H9 (cell line): ENCODE data around the gene COX7B2. TPM values are rescaled to one million over a fixed set of nuclear protein-coding genes. Genes with fewer than 3 reads are reported as not detected.

ENCODE experiments used
- DNase-seq: peaks from one replicate; pipeline ENCODE4 v3.0.0-alpha.2; 2017
- H2AFZ ChIP-seq: one replicate; pipeline ENCODE4 v1.6.1; 2013; ENCODE audit warnings: mild to moderate bottlenecking, low read length, control low read depth, moderate library complexity
- H2AK5ac ChIP-seq: 2 replicates; pipeline ENCODE4 v1.6.1; 2013; ENCODE audit warnings: low read length, control low read depth, mixed read lengths; ENCODE audit not compliant: insufficient read length
- H2BK120ac ChIP-seq: one replicate; pipeline ENCODE4 v1.6.1; 2013; ENCODE audit warnings: low read depth, mild to moderate bottlenecking, low read length, control low read depth, inconsistent platforms; ENCODE audit not compliant: poor library complexity, severe bottlenecking
- H2BK12ac ChIP-seq: 2 replicates; pipeline ENCODE4 v1.6.1; 2013; ENCODE audit warnings: low read length, control low read depth, mixed read lengths, low read depth; ENCODE audit not compliant: insufficient read length
- H2BK15ac ChIP-seq: 2 replicates; pipeline ENCODE4 v1.6.1; 2013; ENCODE audit warnings: low read depth, low read length, control low read depth
- H2BK20ac ChIP-seq: one replicate; pipeline ENCODE4 v1.6.1; 2013; ENCODE audit warnings: low read depth, mild to moderate bottlenecking, low read length, control low read depth, inconsistent platforms; ENCODE audit not compliant: poor library complexity, severe bottlenecking
- H2BK5ac ChIP-seq: 2 replicates; pipeline ENCODE4 v1.6.1; 2013; ENCODE audit warnings: low read length, control low read depth, mixed read lengths; ENCODE audit not compliant: insufficient read length
- H3K14ac ChIP-seq: 2 replicates; pipeline ENCODE4 v1.6.1; 2013; ENCODE audit warnings: low read length, control low read depth; ENCODE audit not compliant: insufficient read depth
- H3K18ac ChIP-seq: 2 replicates; pipeline ENCODE4 v1.6.1; 2013; ENCODE audit warnings: low read depth, mild to moderate bottlenecking, mixed read lengths, low read length, control low read depth; ENCODE audit not compliant: insufficient read length
- H3K23ac ChIP-seq: 2 replicates; pipeline ENCODE4 v1.6.1; 2013; ENCODE audit warnings: low read length, control low read depth, mixed read lengths, low read depth; ENCODE audit not compliant: insufficient read length
- H3K23me2 ChIP-seq: 2 replicates; pipeline ENCODE4 v1.6.1; 2013; ENCODE audit warnings: low read depth, mild to moderate bottlenecking, mixed read lengths, low read length, control low read depth; ENCODE audit not compliant: insufficient read length, poor library complexity, severe bottlenecking
- H3K27ac ChIP-seq: 2 replicates; pipeline ENCODE4 v1.5.1; 2013; ENCODE audit warnings: low read length, control low read depth, mixed read lengths, low read depth; ENCODE audit not compliant: insufficient read length
- H3K27me3 ChIP-seq: 2 replicates; pipeline ENCODE4 v1.6.1; 2013; ENCODE audit warnings: low read length, control low read depth, inconsistent platforms; ENCODE audit not compliant: insufficient read depth
- H3K4ac ChIP-seq: 2 replicates; pipeline ENCODE4 v1.6.1; 2013; ENCODE audit warnings: low read depth, mild to moderate bottlenecking, control low read depth, inconsistent platforms, low read length, moderate library complexity
- H3K4me1 ChIP-seq: 2 replicates; pipeline ENCODE4 v1.6.1; 2013; ENCODE audit warnings: low read length, control low read depth, inconsistent platforms; ENCODE audit not compliant: insufficient read depth
- H3K4me2 ChIP-seq: 2 replicates; pipeline ENCODE4 v1.6.1; 2013; ENCODE audit warnings: low read length, control low read depth, mixed read lengths; ENCODE audit not compliant: insufficient read length, insufficient read depth
- H3K56ac ChIP-seq: 2 replicates; pipeline ENCODE4 v1.6.1; 2013; ENCODE audit warnings: low read depth, mild to moderate bottlenecking, mixed read lengths, low read length, control low read depth; ENCODE audit not compliant: insufficient read length
- H3K79me1 ChIP-seq: 2 replicates; pipeline ENCODE4 v1.6.1; 2013; ENCODE audit warnings: low read depth, mild to moderate bottlenecking, moderate library complexity, low read length, control low read depth, inconsistent platforms; ENCODE audit not compliant: insufficient read depth, poor library complexity, severe bottlenecking
- H3K79me2 ChIP-seq: 2 replicates; pipeline ENCODE4 v1.6.1; 2013; ENCODE audit warnings: low read length, control low read depth, inconsistent platforms; ENCODE audit not compliant: insufficient read depth
- H3K9ac ChIP-seq: 2 replicates; pipeline ENCODE4 v1.6.1; 2013; ENCODE audit warnings: low read length, control low read depth, mixed read lengths; ENCODE audit not compliant: insufficient read length; ENCODE audit errors: extremely low read depth
- H3K9me3 ChIP-seq: one replicate; pipeline ENCODE4 v1.6.1; 2013; ENCODE audit warnings: low read depth, low read length, inconsistent platforms; ENCODE audit not compliant: control insufficient read depth
- H3T11ph ChIP-seq: one replicate; pipeline ENCODE4 v1.6.1; 2013; ENCODE audit warnings: mild to moderate bottlenecking, low read length, control low read depth, inconsistent platforms
- H4K20me1 ChIP-seq: one replicate; pipeline ENCODE4 v1.6.1; 2013; ENCODE audit not compliant: control insufficient read depth, insufficient read length, insufficient read depth
- H4K5ac ChIP-seq: 2 replicates; pipeline ENCODE4 v1.6.1; 2013; ENCODE audit warnings: low read depth, mild to moderate bottlenecking, mixed read lengths, low read length, control low read depth; ENCODE audit not compliant: insufficient read length
- H4K8ac ChIP-seq: replicated peaks from 2 replicates; pipeline ENCODE4 v1.6.1; 2013; ENCODE audit warnings: low read length, control low read depth, mixed read lengths, low read depth; ENCODE audit not compliant: insufficient read length
- H4K91ac ChIP-seq: 2 replicates; pipeline ENCODE4 v1.6.1; 2013; ENCODE audit warnings: low read depth, mild to moderate bottlenecking, moderate library complexity, mixed read lengths, low read length, control low read depth; ENCODE audit not compliant: insufficient read length
- H3K27ac Mint-ChIP-seq, 3 experiments: 2 replicates in 2 of 3; 3 replicates in 1 of 3; pipeline ENCODE4 v1.8.0; 2020 to 2021; ENCODE audit warnings: mixed read lengths in 3 of 3, mild to moderate bottlenecking in 1 of 3, moderate library complexity in 1 of 3
- H3K27me3 Mint-ChIP-seq: 2 replicates; pipeline ENCODE4 v1.8.0; 2021; ENCODE audit warnings: low read depth, mild to moderate bottlenecking, moderate library complexity, mixed read lengths
- H3K36me3 Mint-ChIP-seq, 3 experiments: 2 replicates in 2 of 3; 3 replicates in 1 of 3; pipeline ENCODE4 v1.8.0; 2020 to 2021; ENCODE audit warnings: low read depth in 3 of 3, mixed read lengths in 3 of 3; ENCODE audit not compliant: insufficient read depth in 1 of 3
- H3K4me1 Mint-ChIP-seq, 2 experiments: 2 replicates each; pipeline ENCODE4 v1.8.0; 2020; ENCODE audit warnings: mixed read lengths in 2 of 2
- H3K4me3 Mint-ChIP-seq, 2 experiments: 2 replicates in 1 of 2; 3 replicates in 1 of 2; pipeline ENCODE4 v1.8.0; 2020 to 2021; ENCODE audit warnings: mild to moderate bottlenecking in 2 of 2, mixed read lengths in 2 of 2, moderate library complexity in 1 of 2
- H3K9me3 Mint-ChIP-seq, 2 experiments: 2 replicates in 1 of 2; 3 replicates in 1 of 2; pipeline ENCODE4 v1.8.0; 2020; ENCODE audit warnings: mild to moderate bottlenecking in 2 of 2, mixed read lengths in 2 of 2, moderate library complexity in 1 of 2
- CTCF ChIP-seq: fragments of 200-600 bp; sonication (generic); conservative IDR thresholded peaks from 3 replicates; pipeline ENCODE4 v1.8.0; 2021; ENCODE audit warnings: antibody characterized with exemption, mild to moderate bottlenecking
- WGBS: extraction: QIAGEN DNeasy Blood & Tissue Kit; methylation state at CpG from one replicate; pipeline ENCODE4 v1.1.7; 2013; ENCODE audit warnings: missing lambda C conversion rate, low lambda C conversion rate, mixed read lengths; ENCODE audit not compliant: insufficient read length; ENCODE audit errors: extremely low coverage; 5-methylcytosine and 5-hydroxymethylcytosine counted together
- total RNA-seq: library from RNA; stranded (reverse); gene quantifications from 2 replicates; pipeline ENCODE4 v1.2.1, GENCODE V29; 2021

The COX7B2 gene
- total RNA-seq, 1 experiment from 2014 or later, result not detected

- Histone ChIP-seq H2AK5ac (no peak overlapping the region), H3K4me1 (no peaks in the 10 kb centered on the region), H2AFZ (no peak overlapping the region), H2BK120ac (no peak overlapping the region), H2BK5ac (no peak overlapping the region), H3K56ac (no peak overlapping the region), H4K91ac (no peak overlapping the region), H2BK20ac (no peak overlapping the region), H2BK15ac (no peak overlapping the region), H3K27me3 (no peaks in the 10 kb centered on the region), H3K4ac (no peak overlapping the region), H3K9me3 (no peaks in the 10 kb centered on the region), H3K23ac (no peak overlapping the region), H3K79me2 (no peaks in the 10 kb centered on the region), H3K9ac (no peak overlapping the region), H4K8ac (no peak overlapping the region), H3T11ph (no peak overlapping the region), H3K14ac (no peak overlapping the region), H3K23me2 (no peaks in the 10 kb centered on the region), H3K79me1 (no peaks in the 10 kb centered on the region), H4K20me1 (no peaks in the 10 kb centered on the region), H3K18ac (no peak overlapping the region), H2BK12ac (no peak overlapping the region), H3K4me2 (no peak overlapping the region), H4K5ac (no peak overlapping the region), H3K27ac (no peak overlapping the region)
- WGBS, result no CpG with 5 or more reads among the region's 1 CpG
- Mint-ChIP-seq H3K4me1 (no peaks in the 10 kb centered on the region), H3K27me3 (no peaks in the 10 kb centered on the region), H3K4me3 (no peak overlapping the region), H3K9me3 (no peaks in the 10 kb centered on the region; a peak in 1 of 5 replicates), H3K27ac (no peak overlapping the region), H3K36me3 (no peaks in the 10 kb centered on the region)
- DNase-seq, result no peak
- TF ChIP-seq CTCF, result no peak
Measured at GRCh38 chr4:46944345-46944744, 35.3 kb upstream of the COX7B2 start.
